Nephron (organoid): ENCODE measurements around the gene CD44.

Source experiments
- H3K27ac Mint-ChIP-seq, 3 experiments: 2 replicates each; pipeline ENCODE4 v1.8.0; 2020; ENCODE audit warnings: mixed read lengths in 3 of 3, mild to moderate bottlenecking in 2 of 3, moderate library complexity in 1 of 3
- H3K27me3 Mint-ChIP-seq: 2 replicates; pipeline ENCODE4 v1.8.0; 2021; ENCODE audit warnings: low read depth, mild to moderate bottlenecking, moderate library complexity, mixed read lengths
- H3K36me3 Mint-ChIP-seq: 2 replicates; pipeline ENCODE4 v1.8.0; 2020; ENCODE audit warnings: low read depth, mixed read lengths
- H3K4me1 Mint-ChIP-seq: 2 replicates; pipeline ENCODE4 v1.8.0; 2020; ENCODE audit warnings: mixed read lengths
- H3K4me3 Mint-ChIP-seq, 3 experiments: 2 replicates each; pipeline ENCODE4 v1.8.0; 2020; ENCODE audit warnings: mild to moderate bottlenecking in 3 of 3, mixed read lengths in 3 of 3, moderate library complexity in 2 of 3
- H3K9me3 Mint-ChIP-seq: 2 replicates; pipeline ENCODE4 v1.8.0; 2020; ENCODE audit warnings: mixed read lengths
- CTCF ChIP-seq, 3 experiments: fragments of 200-600 bp; sonication (generic); IDR thresholded peaks; one replicate each; pipeline ENCODE4 v1.5.0; 2021; ENCODE audit warnings: antibody characterized with exemption in 3 of 3; ENCODE audit not compliant: unreplicated experiment in 3 of 3

The CD44 gene

GRCh38 chr11:35131094-35131493 is 7.9 kb upstream of the CD44 start:
- no peak overlapping the region for H3K4me3 Mint-ChIP-seq

GRCh38 chr11:35131886-35132285 is 7.1 kb upstream of the CD44 start:
- no peak for TF ChIP-seq CTCF (IDR thresholded peaks at IDR 0.05; ENCODE audit: unreplicated experiment in 3 of 3)
- Mint-ChIP-seq H3K27me3 (peaks cover 22% of the 10 kb centered on the region), H3K27ac (no peak overlapping the region), H3K4me3 (no peak overlapping the region), H3K9me3 (no peaks in the 10 kb centered on the region), H3K4me1 (peaks cover 17% of the 10 kb centered on the region), H3K36me3 (no peaks in the 10 kb centered on the region)

More at GRCh38 chr11:35131094-35131493, 7.9 kb upstream of the CD44 start:
- Mint-ChIP-seq H3K27me3 (peaks cover 29% of the 10 kb centered on the region), H3K9me3 (no peaks in the 10 kb centered on the region), H3K4me1 (peaks cover 14% of the 10 kb centered on the region), H3K27ac (no peak overlapping the region), H3K36me3 (no peaks in the 10 kb centered on the region)
- no peak for TF ChIP-seq CTCF (IDR thresholded peaks at IDR 0.05; ENCODE audit: unreplicated experiment in 3 of 3)

GRCh38 chr11:35133656-35134055 is 5.3 kb upstream of the CD44 start:
- Mint-ChIP-seq H3K4me1 (peaks cover 24% of the 10 kb centered on the region), H3K9me3 (no peaks in the 10 kb centered on the region), H3K36me3 (no peaks in the 10 kb centered on the region), H3K27me3 (peaks cover 35% of the 10 kb centered on the region), H3K4me3 (no peak overlapping the region), H3K27ac (no peak overlapping the region)
- no peak for TF ChIP-seq CTCF (IDR thresholded peaks at IDR 0.05; ENCODE audit: unreplicated experiment in 3 of 3)

- peaks cover 43% of the 10 kb centered on the region for H3K27me3 Mint-ChIP-seq
- no peaks in the 10 kb centered on the region for H3K9me3 Mint-ChIP-seq
- no peak overlapping the region for H3K4me3 Mint-ChIP-seq
- no peaks in the 10 kb centered on the region for H3K36me3 Mint-ChIP-seq
- TF ChIP-seq CTCF (IDR thresholded peaks at IDR 0.05; ENCODE audit: unreplicated experiment in 3 of 3) = no peak
- peak overlapping the region in 2 of 3 experiments; percentile 2 for H3K27ac Mint-ChIP-seq
- peaks cover 29% of the 10 kb centered on the region for H3K4me1 Mint-ChIP-seq
Measured at GRCh38 chr11:35134403-35135148, 4.4 kb upstream of the CD44 start.

- no peak for TF ChIP-seq CTCF (IDR thresholded peaks at IDR 0.05; ENCODE audit: unreplicated experiment in 3 of 3)
- H3K27ac Mint-ChIP-seq = peak overlapping the region in 1 of 3 experiments; percentile 5
- H3K9me3 Mint-ChIP-seq = no peaks in the 10 kb centered on the region
- H3K36me3 Mint-ChIP-seq = no peaks in the 10 kb centered on the region
- H3K27me3 Mint-ChIP-seq = peaks cover 50% of the 10 kb centered on the region
- H3K4me3 Mint-ChIP-seq = no peak overlapping the region
- peaks cover 29% of the 10 kb centered on the region for H3K4me1 Mint-ChIP-seq
Measured at GRCh38 chr11:35135222-35135621, 3.7 kb upstream of the CD44 start.

- H3K27ac Mint-ChIP-seq = no peak overlapping the region
- H3K4me3 Mint-ChIP-seq = no peak overlapping the region
- H3K27me3 Mint-ChIP-seq = peaks cover 59% of the 10 kb centered on the region
- H3K4me1 Mint-ChIP-seq = peaks cover 32% of the 10 kb centered on the region
- H3K9me3 Mint-ChIP-seq = no peaks in the 10 kb centered on the region
- no peaks in the 10 kb centered on the region for H3K36me3 Mint-ChIP-seq
- no peak for TF ChIP-seq CTCF (IDR thresholded peaks at IDR 0.05; ENCODE audit: unreplicated experiment in 3 of 3)
Measured at GRCh38 chr11:35136311-35136710, 2.7 kb upstream of the CD44 start.
